Fibroblast of gingiva (primary cell): ENCODE data around the gene TPSB2.
"Not testable (repeated sequence)": the region's sequence is repeated elsewhere in the genome, so short reads cannot be mapped to it uniquely, and the experiment has no call there.

Experiments used
- DNase-seq: peaks from one replicate; pipeline ENCODE4 v3.0.0-alpha.2; 2011; ENCODE audit warnings: low read depth

The TPSB2 gene

GRCh38 chr16:1240436-1240835 lies 10.5 kb upstream of the TPSB2 start, which contains the start of gene TPSAB1:
TSS of gene TPSAB1 (plus strand) at chr16:1240705. CDS start at chr16:1240939, 234 bp downstream.
- not testable (repeated sequence) for DNase-seq

GRCh38 chr16:1239575-1239974 lies 9.6 kb upstream of the TPSB2 start:
- not testable (repeated sequence) for DNase-seq

- not testable (repeated sequence) for DNase-seq
Measured at GRCh38 chr16:1238909-1239308, 8.9 kb upstream of the TPSB2 start.

GRCh38 chr16:1237990-1238389 lies 8.0 kb upstream of the TPSB2 start:
- DNase-seq, result no peak

- not testable (repeated sequence) for DNase-seq
Measured at GRCh38 chr16:1236659-1237058, 6.7 kb upstream of the TPSB2 start.

- not testable (repeated sequence) for DNase-seq
Measured at GRCh38 chr16:1232049-1232748, 2.2 kb upstream of the TPSB2 start.

GRCh38 chr16:1231301-1231700 lies 1.3 kb upstream of the TPSB2 start:
- DNase-seq, result not testable (repeated sequence)

GRCh38 chr16:1230471-1231212 lies 658 bp upstream of the TPSB2 start:
- not testable (repeated sequence) for DNase-seq

- not testable (repeated sequence) for DNase-seq
Measured at GRCh38 chr16:1229476-1229875, 508 bp downstream of the TPSB2 start.

GRCh38 chr16:1228227-1228626 lies 1.8 kb downstream of the TPSB2 start:
- DNase-seq, result not testable (repeated sequence)

GRCh38 chr16:1226692-1227091 lies 3.3 kb downstream of the TPSB2 start:
- DNase-seq, result not testable (repeated sequence)

- not testable (repeated sequence) for DNase-seq
Measured at GRCh38 chr16:1225728-1226311, 4.2 kb downstream of the TPSB2 start.

- no peak for DNase-seq
Measured at GRCh38 chr16:1225051-1225451, 4.9 kb downstream of the TPSB2 start, which contains the start of gene TPSG1. TSS of gene TPSG1 (minus strand) at chr16:1225268. CDS start at chr16:1225252, 16 bp downstream.

GRCh38 chr16:1224558-1224957 lies 5.4 kb downstream of the TPSB2 start:
- no peak for DNase-seq

- no peak for DNase-seq
Measured at GRCh38 chr16:1223355-1224214, 6.4 kb downstream of the TPSB2 start.

GRCh38 chr16:1222553-1223354 lies 7.2 kb downstream of the TPSB2 start:
- no peak for DNase-seq

GRCh38 chr16:1221628-1222552 lies 8.1 kb downstream of the TPSB2 start:
- no peak for DNase-seq

- no peak for DNase-seq
Measured at GRCh38 chr16:1220841-1221627, 8.9 kb downstream of the TPSB2 start.
